Measurements from ENCODE around the gene LUZP4.

LUZP4 gene

DNA sequence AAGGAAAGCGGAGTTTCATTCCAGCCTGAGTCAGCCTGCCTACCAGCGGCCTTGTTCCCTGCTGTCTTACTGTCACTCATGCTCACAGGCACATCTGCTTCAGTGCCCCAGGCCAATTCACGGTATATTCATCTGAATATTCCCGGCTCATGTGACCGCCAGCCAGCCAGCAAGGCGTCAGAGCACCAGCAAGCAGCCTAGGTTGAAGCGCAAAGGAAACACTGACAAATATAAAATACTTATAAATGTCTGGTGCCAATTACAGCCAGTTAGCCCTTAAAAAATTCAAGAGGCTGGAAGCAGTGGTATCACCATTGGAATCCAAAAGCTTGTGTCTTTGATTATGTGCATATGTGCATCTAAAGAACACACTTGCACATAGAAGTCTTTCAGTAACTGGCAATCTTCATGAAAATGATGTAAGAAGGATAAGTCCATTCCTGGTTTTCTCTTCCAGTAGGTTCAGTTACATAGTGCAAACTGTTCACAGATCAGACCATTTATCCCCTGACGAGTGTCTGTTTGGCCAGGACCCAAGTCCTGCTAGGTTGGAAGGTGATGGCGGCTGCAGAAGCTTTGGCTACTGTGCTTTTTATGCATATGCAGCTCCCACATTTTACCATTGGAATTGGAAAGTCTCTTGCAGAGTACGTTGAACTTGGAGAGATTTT is 61.3 kb downstream of the LUZP4 start:
- no peaks in the 10 kb centered on the region for H3K9me2 ChIP-seq (ENCODE audit: low read depth, low read length)
- no peak overlapping the region for H3K27ac ChIP-seq (ENCODE audit: low read depth, low read length, poor library complexity, severe bottlenecking)
- H3K4me3 ChIP-seq (ENCODE audit: low read depth, low read length, poor library complexity, severe bottlenecking) = no peak overlapping the region
- no peak overlapping the region for H3K4me2 ChIP-seq (ENCODE audit: low read length)
- no peak overlapping the region for H2AFZ ChIP-seq (ENCODE audit: low read length)
- H3K79me2 ChIP-seq (ENCODE audit: insufficient read depth, low read length) = no peaks in the 10 kb centered on the region
- no peaks in the 10 kb centered on the region for H3K27me3 ChIP-seq (ENCODE audit: insufficient read depth, low read length)
- no peaks in the 10 kb centered on the region for H4K20me1 ChIP-seq (ENCODE audit: insufficient read depth, low read length)
- H3K9me3 ChIP-seq (ENCODE audit: low read length) = no peaks in the 10 kb centered on the region
- H3K9ac ChIP-seq (ENCODE audit: low read length) = no peak overlapping the region
- H3F3A ChIP-seq (ENCODE audit: insufficient read depth, low read length) = no peaks in the 10 kb centered on the region
- no peaks in the 10 kb centered on the region for H3K4me1 ChIP-seq (ENCODE audit: insufficient read depth, low read length, severe bottlenecking)
- no peak for TF ChIP-seq EZH2 (IDR thresholded peaks at IDR 0.05; ENCODE audit: borderline replicate concordance, low read length)
- TF ChIP-seq, protein P1, sequence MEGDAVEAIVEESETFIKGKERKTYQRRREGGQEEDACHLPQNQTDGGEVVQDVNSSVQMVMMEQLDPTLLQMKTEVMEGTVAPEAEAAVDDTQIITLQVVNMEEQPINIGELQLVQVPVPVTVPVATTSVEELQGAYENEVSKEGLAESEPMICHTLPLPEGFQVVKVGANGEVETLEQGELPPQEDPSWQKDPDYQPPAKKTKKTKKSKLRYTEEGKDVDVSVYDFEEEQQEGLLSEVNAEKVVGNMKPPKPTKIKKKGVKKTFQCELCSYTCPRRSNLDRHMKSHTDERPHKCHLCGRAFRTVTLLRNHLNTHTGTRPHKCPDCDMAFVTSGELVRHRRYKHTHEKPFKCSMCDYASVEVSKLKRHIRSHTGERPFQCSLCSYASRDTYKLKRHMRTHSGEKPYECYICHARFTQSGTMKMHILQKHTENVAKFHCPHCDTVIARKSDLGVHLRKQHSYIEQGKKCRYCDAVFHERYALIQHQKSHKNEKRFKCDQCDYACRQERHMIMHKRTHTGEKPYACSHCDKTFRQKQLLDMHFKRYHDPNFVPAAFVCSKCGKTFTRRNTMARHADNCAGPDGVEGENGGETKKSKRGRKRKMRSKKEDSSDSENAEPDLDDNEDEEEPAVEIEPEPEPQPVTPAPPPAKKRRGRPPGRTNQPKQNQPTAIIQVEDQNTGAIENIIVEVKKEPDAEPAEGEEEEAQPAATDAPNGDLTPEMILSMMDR (IDR thresholded peaks at IDR 0.05; ENCODE audit: low read length) = no peak
- H3K36me3 ChIP-seq (ENCODE audit: insufficient read depth, low read length) = no peaks in the 10 kb centered on the region

DNA sequence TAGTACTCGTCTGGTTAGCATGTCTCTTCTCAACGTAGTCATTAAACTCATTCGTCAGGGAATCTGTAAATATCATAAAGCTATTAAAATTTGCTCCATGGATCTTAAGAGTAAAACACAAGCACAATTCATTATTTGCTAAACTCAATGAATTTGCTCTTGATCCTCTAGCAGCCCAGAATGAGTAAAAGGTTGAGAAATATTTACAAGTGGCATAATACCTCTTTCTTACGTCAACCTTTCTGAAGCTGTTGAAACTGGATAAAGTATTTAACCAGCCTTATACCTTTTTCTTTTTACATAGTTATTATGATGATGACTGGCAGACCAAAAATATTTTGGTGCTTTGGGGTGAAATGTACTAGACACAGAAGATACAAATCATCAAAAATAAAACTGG is 66.9 kb downstream of the LUZP4 start:
- no peak overlapping the region for H2AFZ ChIP-seq (ENCODE audit: low read length)
- H3K36me3 ChIP-seq (ENCODE audit: insufficient read depth, low read length) = no peaks in the 10 kb centered on the region
- no peaks in the 10 kb centered on the region for H3K9me2 ChIP-seq (ENCODE audit: low read depth, low read length)
- H3K27ac ChIP-seq (ENCODE audit: low read depth, low read length, poor library complexity, severe bottlenecking) = no peak overlapping the region
- no peak overlapping the region for H3K4me2 ChIP-seq (ENCODE audit: low read length)
- H3K9me3 ChIP-seq (ENCODE audit: low read length) = no peaks in the 10 kb centered on the region
- no peak overlapping the region for H3K4me3 ChIP-seq (ENCODE audit: low read depth, low read length, poor library complexity, severe bottlenecking)
- no peak for TF ChIP-seq EZH2 (IDR thresholded peaks at IDR 0.05; ENCODE audit: borderline replicate concordance, low read length)
- TF ChIP-seq, protein P1 (IDR thresholded peaks at IDR 0.05; ENCODE audit: low read length) = no peak
- no peak overlapping the region for H3K9ac ChIP-seq (ENCODE audit: low read length)
- H3K27me3 ChIP-seq (ENCODE audit: insufficient read depth, low read length) = no peaks in the 10 kb centered on the region
- H3K79me2 ChIP-seq (ENCODE audit: insufficient read depth, low read length) = no peaks in the 10 kb centered on the region
- no peaks in the 10 kb centered on the region for H3F3A ChIP-seq (ENCODE audit: insufficient read depth, low read length)
- no peaks in the 10 kb centered on the region for H4K20me1 ChIP-seq (ENCODE audit: insufficient read depth, low read length)
- H3K4me1 ChIP-seq (ENCODE audit: insufficient read depth, low read length, severe bottlenecking) = no peaks in the 10 kb centered on the region

All from OCI-LY1 (cell line).